NCI-H2107 (cell line): ENCODE data around the gene CPNE9.

ENCODE experiments used
- DNase-seq: peaks from one replicate; lab custom pipeline; 2025; lab: John Stamatoyannopoulos, UW

CPNE9 gene

GRCh38 chr3:9687514-9687913, 16.1 kb upstream of the CPNE9 start:
- DNase-seq, result no peak

- DNase-seq, result no peak
Observed at GRCh38 chr3:9688961-9689360, 14.7 kb upstream of the CPNE9 start.

- DNase-seq, result no peak
Observed at GRCh38 chr3:9689757-9690156, 13.9 kb upstream of the CPNE9 start.

- no peak for DNase-seq
Observed at GRCh38 chr3:9690451-9691450, 12.9 kb upstream of the CPNE9 start.

- DNase-seq, result no peak
Observed at GRCh38 chr3:9691636-9692035, 12.0 kb upstream of the CPNE9 start.

- DNase-seq, result no peak
Observed at GRCh38 chr3:9692416-9692815, 11.2 kb upstream of the CPNE9 start.

GRCh38 chr3:9695345-9695744, 8.3 kb upstream of the CPNE9 start:
- no peak for DNase-seq

GRCh38 chr3:9695746-9696145, 7.9 kb upstream of the CPNE9 start:
- no peak for DNase-seq

GRCh38 chr3:9696480-9697220, 7.0 kb upstream of the CPNE9 start:
- no peak for DNase-seq

GRCh38 chr3:9697892-9698291, 5.7 kb upstream of the CPNE9 start:
- DNase-seq, result no peak

GRCh38 chr3:9698293-9698692, 5.3 kb upstream of the CPNE9 start:
- DNase-seq, result no peak

- DNase-seq, result no peak
Observed at GRCh38 chr3:9700536-9700935, 3.1 kb upstream of the CPNE9 start.

- DNase-seq, result no peak
Observed at GRCh38 chr3:9701006-9701405, 2.6 kb upstream of the CPNE9 start.

- DNase-seq, result no peak
Observed at GRCh38 chr3:9701711-9702110, 1.9 kb upstream of the CPNE9 start.

- DNase-seq, result no peak
Observed at GRCh38 chr3:9703240-9703639, 393 bp upstream of the CPNE9 start.

GRCh38 chr3:9704347-9705322, 1.0 kb downstream of the CPNE9 start:
- no peak for DNase-seq

GRCh38 chr3:9710174-9710739, 6.6 kb downstream of the CPNE9 start:
- DNase-seq, result no peak

- no peak for DNase-seq
Observed at GRCh38 chr3:9712415-9712814, 8.8 kb downstream of the CPNE9 start.

GRCh38 chr3:9713142-9713541, 9.5 kb downstream of the CPNE9 start:
- no peak for DNase-seq

GRCh38 chr3:9715136-9715535, 11.5 kb downstream of the CPNE9 start:
- no peak for DNase-seq

- DNase-seq, result no peak
Observed at GRCh38 chr3:9715764-9716437, 12.3 kb downstream of the CPNE9 start.
